Measurements from ENCODE around the gene KLK13. TPM values are rescaled to one million over a fixed set of nuclear protein-coding genes. Genes with fewer than 3 reads are reported as not detected.

KLK13 gene
- polyA plus RNA-seq, 3 donors, result not detected

- Histone ChIP-seq H3K4me3 (replicated peaks in 1 of 3; ENCODE audit: low read depth in 2 of 3, low read length in 3 of 3) (no peak overlapping the region), H3K27ac (ENCODE audit: low read depth in 1 of 2, low read length in 2 of 2) (no peak overlapping the region), H3K4me2 (replicated peaks; ENCODE audit: extremely low read depth, low read length, poor library complexity, severe bottlenecking) (no peak overlapping the region), H4K20me1 (ENCODE audit: insufficient read depth, low read length) (no peaks in the 10 kb centered on the region), H3K79me2 (ENCODE audit: insufficient read depth, low read length) (no peaks in the 10 kb centered on the region), H2AFZ (ENCODE audit: insufficient read depth, low read depth, low read length, poor library complexity, severe bottlenecking) (no peak overlapping the region), H3K9ac (ENCODE audit: insufficient read depth, low read length, poor library complexity, severe bottlenecking) (no peak overlapping the region), H3K4me1 (ENCODE audit: control insufficient read depth in 1 of 2, insufficient read depth in 2 of 2, low read length in 2 of 2) (peaks cover 6 to 7% of the 10 kb centered on the region in 2 donors), H3K36me3 (replicated peaks in 1 of 2; ENCODE audit: control insufficient read depth in 1 of 2, insufficient read depth in 2 of 2, low read length in 2 of 2) (no peaks in the 10 kb centered on the region), H3K27me3 (ENCODE audit: control insufficient read depth in 2 of 2, insufficient read depth in 2 of 2, low read length in 2 of 2) (no peaks in the 10 kb centered on the region), H3K9me3 (replicated peaks in 1 of 2; ENCODE audit: control insufficient read depth in 1 of 2, insufficient read depth in 1 of 2, low read length in 2 of 2) (no peaks in the 10 kb centered on the region)
- Mint-ChIP-seq H3K27me3 (ENCODE audit: low read depth in 3 of 3) (peaks cover 4 to 17% (median 10%) of the 10 kb centered on the region in 3 donors), H3K27ac (peak overlapping the region in 1 of 7 donors; percentile 7), H3K4me1 (peaks cover 7% of the 10 kb centered on the region), H3K36me3 (peaks cover 0 to 8% of the 10 kb centered on the region in 2 donors), H3K4me3 (no peak overlapping the region), H3K9me3 (peaks cover 0 to 2% (median 0%) of the 10 kb centered on the region in 7 donors)
- TF ChIP-seq CTCF (IDR thresholded peaks at IDR 0.05), result no peak
- DNase-seq, result no peak
- 90% methylated on average over 12 of the region's 16 CpGs for WGBS (ENCODE audit: insufficient coverage)
- intact Hi-C loops (cut with micrococcal nuclease), result no loop called here
Observed at GRCh38 chr19:51091895-51092873, 27.3 kb upstream of the KLK13 start.

- no peaks in the 10 kb centered on the region for H3K27me3 ChIP-seq (ENCODE audit: control insufficient read depth in 2 of 2, insufficient read depth in 2 of 2, low read length in 2 of 2)
- no peaks in the 10 kb centered on the region for H4K20me1 ChIP-seq (ENCODE audit: insufficient read depth, low read length)
- Mint-ChIP-seq H3K4me3 (no peak overlapping the region), H3K9me3 (no peaks in the 10 kb centered on the region), H3K27me3 (ENCODE audit: low read depth in 3 of 3) (peaks cover 8 to 18% (median 12%) of the 10 kb centered on the region in 3 donors), H3K4me1 (no peaks in the 10 kb centered on the region), H3K27ac (no peak overlapping the region), H3K36me3 (peaks cover 0 to 7% of the 10 kb centered on the region in 2 donors)
- H3K9me3 ChIP-seq (replicated peaks in 1 of 2; ENCODE audit: control insufficient read depth in 1 of 2, insufficient read depth in 1 of 2, low read length in 2 of 2), result no peaks in the 10 kb centered on the region
- H3K27ac ChIP-seq (ENCODE audit: low read depth in 1 of 2, low read length in 2 of 2), result no peak overlapping the region
- DNase-seq, result no peak
- intact Hi-C loops (cut with micrococcal nuclease), result no loop called here
- WGBS (ENCODE audit: insufficient coverage), result 93% methylated on average over 7 of the region's 10 CpGs
- no peaks in the 10 kb centered on the region for H3K36me3 ChIP-seq (replicated peaks in 1 of 2; ENCODE audit: control insufficient read depth in 1 of 2, insufficient read depth in 2 of 2, low read length in 2 of 2)
- H3K4me2 ChIP-seq (replicated peaks; ENCODE audit: extremely low read depth, low read length, poor library complexity, severe bottlenecking), result no peak overlapping the region
- TF ChIP-seq CTCF (IDR thresholded peaks at IDR 0.05), result no peak
- no peaks in the 10 kb centered on the region for H3K4me1 ChIP-seq (ENCODE audit: control insufficient read depth in 1 of 2, insufficient read depth in 2 of 2, low read length in 2 of 2)
- H3K79me2 ChIP-seq (ENCODE audit: insufficient read depth, low read length), result no peaks in the 10 kb centered on the region
- H3K4me3 ChIP-seq (replicated peaks in 1 of 3; ENCODE audit: low read depth in 2 of 3, low read length in 3 of 3), result no peak overlapping the region
- no peak overlapping the region for H2AFZ ChIP-seq (ENCODE audit: insufficient read depth, low read depth, low read length, poor library complexity, severe bottlenecking)
- H3K9ac ChIP-seq (ENCODE audit: insufficient read depth, low read length, poor library complexity, severe bottlenecking), result no peak overlapping the region
Observed at GRCh38 chr19:51091126-51091525, 26.2 kb upstream of the KLK13 start.
